ENCODE measurements around the gene DCAF17.

- no peak for TF ChIP-seq CTCF (IDR thresholded peaks at IDR 0.05)
- TF ChIP-seq EP300 (IDR thresholded peaks at IDR 0.05), result no peak
- TF ChIP-seq POLR2AphosphoS5 (IDR thresholded peaks at IDR 0.05), result no peak
These were observed 71.3 kb downstream of the DCAF17 start for GRCh38 chr2:171505374-171505773.

All from gastroesophageal sphincter (tissue), 3 donors.